ENCODE measurements around the gene MPG.
A peak's percentile ranks its signal among the peaks of the same experiment; 100 is the strongest.
"Not testable (repeated sequence)": the region's sequence is repeated elsewhere in the genome, so short reads cannot be mapped to it uniquely, and the experiment has no call there.

MPG gene

DNA sequence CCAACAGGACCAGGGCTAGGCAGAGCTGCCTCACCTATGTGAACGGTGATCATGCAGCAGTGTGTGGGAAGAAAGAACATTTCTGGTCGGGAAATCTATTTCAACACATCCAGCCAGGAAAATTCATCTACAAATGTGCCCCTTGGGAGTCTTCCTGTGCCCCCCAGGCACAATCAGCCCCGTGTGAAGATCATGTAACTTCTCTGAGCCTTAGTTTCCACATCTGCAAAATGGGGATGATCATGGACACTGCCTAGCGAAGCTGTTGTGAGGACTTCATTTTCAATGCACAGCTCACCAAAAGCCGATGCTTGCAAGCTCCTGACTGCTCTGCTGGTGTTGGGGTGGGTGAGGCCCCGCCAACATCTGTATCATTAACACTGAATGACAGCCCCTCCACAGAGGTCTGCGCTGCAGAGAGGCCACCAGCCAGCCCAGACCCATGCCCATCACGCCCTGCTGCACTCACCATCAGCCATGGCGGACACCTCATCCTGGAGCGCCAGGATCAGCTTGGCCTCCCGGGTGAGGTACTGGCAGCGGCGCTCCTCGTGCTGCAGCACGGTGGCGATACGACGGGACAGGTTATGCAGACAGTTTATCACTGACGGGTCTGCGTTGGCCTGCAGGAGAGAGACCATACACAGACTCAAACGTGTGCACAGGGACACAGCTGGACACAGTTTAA lies 34.3 kb downstream of the MPG start:
- TF ChIP-seq POLR2A (IDR thresholded peaks at IDR 0.05; ENCODE audit: low read length) (no peak), GATA1 (IDR thresholded peaks at IDR 0.05; ENCODE audit: low read depth, low read length) (no peak)

DNA sequence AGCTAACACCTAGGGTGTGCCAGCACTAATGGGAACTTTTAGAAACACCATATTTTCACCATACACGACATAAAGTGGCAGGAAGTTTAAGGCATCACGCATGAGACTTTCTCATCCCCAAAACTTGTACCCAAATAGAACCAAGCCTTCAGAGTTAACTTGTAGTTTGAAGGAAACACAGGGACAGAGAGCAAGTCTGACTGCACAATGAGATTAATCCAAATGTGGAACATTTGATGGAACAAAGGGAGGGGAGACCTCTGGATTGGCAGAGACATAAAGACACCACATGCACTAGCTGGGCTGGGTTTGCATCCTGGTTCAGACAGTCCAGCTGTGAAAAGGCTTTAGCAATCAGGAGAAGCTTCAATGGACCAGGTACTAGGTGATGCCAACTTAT lies 36.3 kb downstream of the MPG start:
- DNase-seq: no peak
- no peak for TF ChIP-seq POLR2A (IDR thresholded peaks at IDR 0.05; ENCODE audit: low read length)
- TF ChIP-seq GATA1 (IDR thresholded peaks at IDR 0.05; ENCODE audit: low read depth, low read length): no peak

More for the DNA sequence above, 34.3 kb downstream of the MPG start:
- no peak for DNase-seq

GRCh38 chr16:116015-116414 lies 38.0 kb downstream of the MPG start:
- DNase-seq: peak; percentile 43 to 48
- TF ChIP-seq POLR2A (IDR thresholded peaks at IDR 0.05; ENCODE audit: low read length) (no peak), GATA1 (IDR thresholded peaks at IDR 0.05; ENCODE audit: low read depth, low read length) (no peak)

DNA sequence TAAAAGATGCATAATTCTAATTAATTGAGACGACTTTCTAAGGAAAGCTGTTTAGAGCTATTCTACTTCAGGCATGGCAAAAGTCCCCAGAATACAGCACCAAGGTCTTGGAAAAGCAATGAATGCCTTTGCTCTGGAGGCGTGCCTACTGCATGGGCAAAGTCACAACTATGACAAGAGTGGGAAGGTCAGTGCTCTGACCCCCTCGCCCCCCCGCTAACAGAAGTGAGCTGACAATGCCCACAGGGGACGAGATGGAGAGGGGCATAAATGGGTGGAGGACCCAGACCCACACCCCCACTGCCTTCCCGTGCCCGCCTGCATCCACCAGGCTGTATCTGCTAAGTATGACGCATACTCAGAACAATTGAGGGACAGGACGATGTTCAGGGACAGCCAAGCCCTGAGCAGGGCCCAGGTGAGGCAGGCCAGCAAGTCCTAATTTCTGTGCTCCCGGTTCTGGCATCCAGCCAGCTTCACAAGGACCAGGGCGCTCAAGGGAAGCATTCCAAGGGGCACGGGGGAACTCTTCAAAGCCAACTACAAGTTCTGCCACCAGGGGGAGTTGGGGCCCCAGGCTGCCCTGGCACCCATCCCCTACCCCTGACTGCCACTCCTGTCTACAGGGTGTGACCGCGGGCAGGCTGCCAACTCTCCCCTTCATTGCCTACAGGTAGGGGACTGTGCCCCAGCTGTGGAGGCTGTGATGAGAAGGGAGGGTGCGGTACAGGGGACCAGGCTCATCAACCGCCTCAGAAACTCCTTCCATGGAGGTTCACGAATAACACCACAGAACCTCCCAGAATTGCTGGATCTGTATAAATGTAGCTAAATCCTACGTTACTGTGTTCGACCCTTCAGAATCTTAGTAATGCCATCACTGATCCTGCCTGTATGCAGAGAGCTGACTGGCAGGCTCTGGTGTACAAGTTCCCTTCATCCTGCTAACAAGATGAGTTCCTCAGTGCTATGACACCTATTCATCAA lies 39.6 kb downstream of the MPG start:
- peak; percentile 85 to 89 for DNase-seq
- TF ChIP-seq POLR2A (IDR thresholded peaks at IDR 0.05; ENCODE audit: low read length) (peak; percentile 56), GATA1 (IDR thresholded peaks at IDR 0.05; ENCODE audit: low read depth, low read length) (no peak)

DNA sequence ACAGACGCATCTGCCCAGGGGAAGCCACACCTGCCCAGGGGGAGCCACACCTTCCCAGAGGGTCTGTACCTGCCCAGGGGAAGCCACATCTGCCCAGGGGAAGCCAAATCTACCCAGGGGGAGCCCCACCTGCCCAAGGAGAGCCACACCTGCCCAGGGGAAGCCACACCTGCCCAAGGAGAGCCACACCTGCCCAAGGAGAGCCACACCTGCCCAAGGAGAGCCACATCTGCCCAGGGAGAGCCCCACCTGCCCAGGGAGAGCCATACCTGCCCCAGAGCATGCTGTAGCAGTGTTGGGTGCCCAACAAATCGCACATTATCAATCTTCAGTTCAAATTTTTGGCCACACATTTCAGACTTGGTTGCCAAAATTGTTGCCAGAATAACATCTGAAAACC lies 40.8 kb downstream of the MPG start:
- no peak for DNase-seq
- TF ChIP-seq GATA1 (IDR thresholded peaks at IDR 0.05; ENCODE audit: low read depth, low read length): no peak
- no peak for TF ChIP-seq POLR2A (IDR thresholded peaks at IDR 0.05; ENCODE audit: low read length)

- TF ChIP-seq GATA1 (IDR thresholded peaks at IDR 0.05; ENCODE audit: low read depth, low read length) (no peak), POLR2A (IDR thresholded peaks at IDR 0.05; ENCODE audit: low read length) (no peak)
- peak; percentile 46 to 58 for DNase-seq
Measured at GRCh38 chr16:119295-119694, 41.3 kb downstream of the MPG start.

DNA sequence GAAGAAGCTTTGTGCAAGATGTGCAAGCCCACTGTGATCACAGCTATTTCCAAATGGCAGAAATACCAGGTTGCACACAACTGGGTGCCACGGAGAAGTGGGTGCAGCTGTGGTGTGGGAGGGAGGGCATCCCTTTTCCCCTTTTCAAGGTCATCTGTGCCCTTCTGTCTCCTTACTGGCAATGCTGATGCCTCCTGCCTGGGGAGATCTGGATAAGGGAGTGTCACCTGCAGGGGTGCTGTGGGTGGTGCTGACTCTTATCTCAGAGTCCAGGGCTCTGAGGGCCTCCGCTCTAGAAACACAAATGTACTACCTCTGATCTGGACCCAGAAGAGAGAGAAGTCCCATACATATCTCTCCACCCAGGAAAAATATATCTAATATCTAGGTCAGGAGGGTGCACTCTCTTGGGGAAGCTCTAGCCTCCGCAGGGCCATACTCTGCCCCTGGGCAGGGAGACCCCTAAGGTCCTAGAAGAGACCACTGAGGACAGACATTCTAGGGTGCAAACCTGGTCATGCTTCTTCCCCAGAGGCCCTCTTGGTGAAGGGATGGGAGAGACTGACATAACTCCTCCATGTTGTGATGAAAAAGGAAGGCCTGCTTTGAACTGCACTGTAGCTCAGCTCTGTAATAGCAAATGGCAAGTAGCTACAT lies 41.9 kb downstream of the MPG start:
- TF ChIP-seq GATA1 (IDR thresholded peaks at IDR 0.05; ENCODE audit: low read depth, low read length): peak; percentile 65
- TF ChIP-seq POLR2A (IDR thresholded peaks at IDR 0.05; ENCODE audit: low read length): peak; percentile 76
- peak; percentile 87 to 95 for DNase-seq

GRCh38 chr16:120756-121155 lies 42.7 kb downstream of the MPG start:
- TF ChIP-seq POLR2A (IDR thresholded peaks at IDR 0.05; ENCODE audit: low read length) (no peak), GATA1 (IDR thresholded peaks at IDR 0.05; ENCODE audit: low read depth, low read length) (no peak)
- peak; percentile 43 to 57 for DNase-seq

- no peak for TF ChIP-seq GATA1 (IDR thresholded peaks at IDR 0.05; ENCODE audit: low read depth, low read length)
- TF ChIP-seq POLR2A (IDR thresholded peaks at IDR 0.05; ENCODE audit: low read length): no peak
- DNase-seq: no peak
Measured at GRCh38 chr16:122361-122760, 44.3 kb downstream of the MPG start.

DNA sequence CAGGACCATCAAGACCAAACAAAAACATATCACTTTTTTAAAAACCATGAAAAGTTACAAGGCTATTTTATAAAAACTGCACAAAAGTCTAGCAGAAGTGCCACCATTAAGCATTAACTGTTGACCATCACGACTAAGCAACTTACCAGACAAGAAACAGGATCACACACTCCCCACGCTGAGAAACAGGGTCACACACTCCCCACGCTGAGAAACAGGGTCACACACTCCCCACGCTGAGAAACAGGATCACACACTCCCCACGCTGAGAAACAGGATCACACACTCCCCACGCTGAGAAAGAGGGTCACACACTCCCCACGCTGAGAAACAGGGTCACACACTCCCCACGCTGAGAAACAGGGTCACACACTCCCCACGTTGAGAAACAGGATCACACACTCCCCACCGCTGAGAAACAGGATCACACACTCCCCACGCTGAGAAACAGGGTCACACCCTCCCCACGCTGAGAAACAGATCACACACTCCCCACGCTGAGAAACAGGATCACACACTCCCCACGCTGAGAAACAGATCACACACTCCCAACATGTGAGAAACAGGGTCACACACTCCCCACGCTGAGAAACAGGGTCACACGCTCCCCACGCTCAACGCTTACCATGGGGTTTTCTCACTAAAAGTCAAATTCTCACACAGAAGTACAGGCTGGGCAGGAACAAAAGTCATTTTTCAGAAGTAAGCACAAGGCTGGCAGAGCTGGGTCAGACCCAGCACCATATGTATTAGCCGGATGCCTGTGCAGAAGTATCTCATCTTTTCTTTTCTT lies 45.7 kb downstream of the MPG start:
- DNase-seq: not testable (repeated sequence)

- no peak for DNase-seq
Measured at GRCh38 chr16:125011-125410, 47.0 kb downstream of the MPG start.

DNA sequence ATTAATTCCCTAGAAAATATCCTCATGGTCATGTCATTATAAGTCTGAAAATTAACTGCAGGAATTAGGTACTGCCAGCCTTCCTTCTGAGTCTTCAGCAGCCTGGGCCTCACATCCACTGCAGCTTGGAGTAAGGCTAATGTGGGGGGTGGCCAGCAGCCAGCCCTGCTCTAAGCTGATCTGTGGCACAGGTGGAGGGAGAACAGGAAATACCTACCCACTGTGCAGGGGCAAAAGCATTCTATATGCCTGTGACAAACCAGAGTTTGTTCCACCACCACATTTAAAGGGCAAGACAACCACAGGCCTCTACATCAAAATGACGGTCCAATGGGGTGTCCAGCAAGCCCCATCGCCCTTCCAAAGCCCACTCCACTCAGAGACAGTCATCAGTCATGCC lies 51.0 kb downstream of the MPG start:
- no peak for DNase-seq
- no peak for TF ChIP-seq POLR2A (IDR thresholded peaks at IDR 0.05; ENCODE audit: low read length)
- TF ChIP-seq GATA1 (IDR thresholded peaks at IDR 0.05; ENCODE audit: low read depth, low read length): no peak

More at GRCh38 chr16:125011-125410, 47.0 kb downstream of the MPG start:
- TF ChIP-seq POLR2A (IDR thresholded peaks at IDR 0.05; ENCODE audit: low read length): no peak
- no peak for TF ChIP-seq GATA1 (IDR thresholded peaks at IDR 0.05; ENCODE audit: low read depth, low read length)

DNA sequence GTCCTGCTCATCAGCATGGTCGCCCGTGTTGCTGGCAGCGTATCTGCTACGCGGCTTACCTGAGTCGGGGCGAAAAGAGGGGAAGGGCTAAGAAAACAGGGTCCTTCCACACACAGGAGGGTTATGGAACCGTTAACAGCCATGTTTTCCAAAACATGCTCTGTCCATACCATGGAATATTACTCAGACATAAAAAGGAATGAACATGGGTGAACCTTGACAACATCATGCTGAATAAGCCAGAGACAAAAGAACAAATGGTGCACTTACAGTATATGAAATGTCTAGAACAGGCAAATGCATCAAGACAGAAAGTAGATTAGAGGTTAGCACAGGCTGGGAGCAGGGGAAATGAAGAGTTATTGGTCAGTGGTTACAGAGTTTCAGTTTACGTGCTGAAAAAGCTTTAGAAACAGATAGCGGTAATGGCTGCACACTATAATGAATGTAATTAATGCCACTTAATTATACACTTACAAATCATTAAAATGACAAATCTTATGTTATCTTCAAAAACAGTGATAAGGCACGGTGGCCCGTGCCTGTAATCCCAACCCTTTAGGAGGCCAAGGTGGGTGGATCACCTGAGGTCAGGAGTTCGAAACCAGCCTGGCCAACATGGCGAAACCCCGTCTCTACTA lies 52.6 kb downstream of the MPG start:
- no peak for TF ChIP-seq GATA1 (IDR thresholded peaks at IDR 0.05; ENCODE audit: low read depth, low read length)
- no peak for TF ChIP-seq POLR2A (IDR thresholded peaks at IDR 0.05; ENCODE audit: low read length)

More for the DNA sequence above, 52.6 kb downstream of the MPG start:
- no peak for DNase-seq

Data from erythroblast (primary cell).